Epidermal melanocyte (primary cell): Measurements from ENCODE around the gene UGT2B11.
"Not testable (repeated sequence)": the region's sequence is repeated elsewhere in the genome, so short reads cannot be mapped to it uniquely, and the experiment has no call there.

Experiments
- DNase-seq: peaks from one replicate; pipeline ENCODE4 v3.0.0; 2011; ENCODE audit warnings: low spot score; ENCODE audit not compliant: insufficient read length

Gene UGT2B11

DNA sequence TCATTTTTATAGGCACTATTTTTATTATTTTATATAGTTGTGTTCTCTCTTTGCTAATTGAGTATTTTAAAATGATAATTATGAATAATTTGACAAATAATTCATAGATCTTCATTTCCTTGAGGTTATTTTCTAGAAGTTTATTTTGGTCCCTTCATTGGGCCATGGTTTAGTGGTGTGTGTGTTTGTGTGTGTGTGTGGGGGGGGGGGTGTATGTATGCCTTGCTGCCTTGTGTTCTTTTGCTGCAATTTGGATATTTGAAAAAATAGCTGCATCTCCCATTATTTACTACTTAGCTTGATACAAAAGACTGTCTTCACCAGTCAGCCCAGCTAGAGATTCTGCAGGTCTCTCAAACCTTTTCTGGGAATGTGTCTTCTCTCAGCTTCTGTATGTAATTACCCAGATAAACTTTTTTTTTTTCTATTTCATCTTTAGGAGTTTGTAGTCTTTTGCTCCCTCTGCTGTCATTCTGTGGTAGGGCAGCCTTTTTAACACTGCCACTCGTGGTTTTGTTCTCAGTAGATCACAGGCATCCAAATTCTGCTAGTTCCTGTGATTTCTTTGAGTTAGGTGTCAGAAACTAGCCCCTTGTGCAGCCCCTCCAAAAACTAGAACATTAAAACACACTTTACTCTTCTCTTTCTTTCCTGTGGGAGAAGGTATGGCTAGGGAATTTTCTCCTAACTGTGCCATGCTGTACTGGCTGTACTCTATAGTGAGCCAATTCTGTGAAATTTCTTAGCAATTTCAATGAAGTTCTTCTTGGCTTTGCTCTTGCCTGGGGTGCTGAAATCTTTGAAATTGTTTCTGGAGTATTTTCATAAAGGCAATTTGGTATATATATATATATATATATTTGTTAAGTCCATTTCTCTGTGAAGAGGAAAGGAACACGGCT, 44.1 kb downstream of the UGT2B11 start:
- DNase-seq = not testable (repeated sequence)

DNA sequence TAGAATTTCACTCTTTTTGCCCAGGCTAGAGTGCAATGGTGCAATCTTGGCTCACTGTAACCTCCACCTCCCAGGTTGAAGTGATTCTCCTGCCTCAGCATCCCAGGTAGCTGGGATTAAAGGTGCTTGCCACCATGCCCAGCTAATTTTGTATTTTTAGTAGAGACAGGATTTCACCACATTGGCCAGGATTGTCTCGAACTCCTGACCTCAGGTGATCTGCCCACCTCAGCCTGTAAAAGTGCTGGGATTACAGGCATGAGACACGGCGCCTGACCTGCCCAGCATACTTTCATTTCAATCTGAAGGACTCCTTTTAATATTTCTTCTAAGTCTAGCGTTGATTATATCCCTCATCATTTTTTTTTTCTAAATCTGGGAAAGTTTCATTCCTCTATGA, 45.4 kb downstream of the UGT2B11 start:
- not testable (repeated sequence) for DNase-seq

DNA sequence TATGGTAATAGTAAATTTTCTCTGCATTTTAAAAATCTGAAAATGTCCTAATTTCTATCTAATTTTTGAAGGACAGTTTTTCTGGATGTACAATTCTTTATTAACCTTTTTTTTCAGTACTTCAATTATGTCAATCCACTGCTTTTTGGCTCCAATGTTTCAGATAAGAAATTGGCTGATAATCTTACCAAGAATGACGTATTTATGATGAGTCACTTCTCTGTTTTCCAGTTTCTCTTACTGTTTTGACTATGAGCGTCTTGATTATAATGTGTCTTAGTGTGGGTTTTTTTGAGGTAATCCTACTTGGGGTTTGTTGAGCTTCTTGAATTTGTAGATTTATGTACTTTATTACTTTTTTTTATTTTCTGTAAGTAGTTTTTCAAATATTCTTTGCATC, 47.2 kb downstream of the UGT2B11 start:
- no peak for DNase-seq

DNA sequence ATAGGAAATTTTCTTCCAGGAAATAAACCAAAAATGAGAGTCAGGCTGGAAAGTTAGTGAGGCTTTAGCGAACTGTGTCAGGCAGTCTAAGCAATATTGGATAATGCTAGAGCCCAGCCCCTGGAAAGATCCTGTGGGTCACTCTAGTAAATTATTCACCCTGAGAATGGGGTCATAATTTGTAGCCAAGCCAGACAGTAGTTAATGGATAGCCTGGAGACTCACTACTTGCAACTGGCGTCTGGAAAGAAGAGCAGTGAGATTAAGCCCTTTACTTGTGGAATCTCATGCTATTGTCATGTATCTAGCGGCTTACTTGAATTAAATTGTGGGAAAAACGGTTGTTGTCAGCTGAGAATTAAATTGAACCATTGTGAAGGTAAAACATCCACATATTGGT, 48.2 kb downstream of the UGT2B11 start:
- not testable (repeated sequence) for DNase-seq

DNA sequence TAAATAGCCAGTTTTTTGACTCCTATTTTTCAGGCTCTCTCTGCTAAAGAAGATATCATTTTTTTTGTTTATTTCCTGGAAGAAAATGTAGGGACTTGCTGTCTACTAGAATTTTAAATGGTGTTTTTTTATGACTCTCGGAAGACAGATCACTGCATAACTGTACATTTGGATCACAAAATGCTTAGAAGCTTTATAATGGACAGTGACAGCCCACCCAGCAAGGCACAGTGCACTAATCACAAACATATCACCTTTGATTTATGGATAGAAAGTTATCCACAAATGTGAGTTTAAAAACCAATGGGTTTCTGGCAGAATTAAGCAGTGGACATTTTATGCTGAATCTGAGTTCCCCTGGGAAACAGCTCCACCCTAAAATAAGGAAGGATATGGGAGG, 48.8 kb downstream of the UGT2B11 start:
- not testable (repeated sequence) for DNase-seq

DNA sequence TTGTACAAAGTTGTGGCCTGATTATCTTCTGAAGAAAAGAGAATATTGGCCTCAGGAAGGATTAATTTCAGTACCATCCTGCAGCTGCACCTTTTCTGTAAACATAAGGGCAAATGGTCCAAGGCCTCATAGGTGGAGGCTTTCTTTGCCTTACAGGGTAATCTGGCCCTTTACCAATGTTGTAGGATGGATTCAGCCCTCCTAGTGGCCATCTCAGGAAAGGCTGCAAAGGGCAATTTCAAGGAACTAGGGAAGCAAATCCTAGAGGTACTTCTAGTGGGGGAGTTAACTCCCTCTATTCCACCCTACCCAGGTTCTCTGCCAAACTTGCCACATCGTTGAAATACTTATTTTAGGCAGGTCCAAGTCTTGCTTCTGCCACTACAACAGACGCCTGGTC, 57.6 kb downstream of the UGT2B11 start:
- no peak for DNase-seq

DNA sequence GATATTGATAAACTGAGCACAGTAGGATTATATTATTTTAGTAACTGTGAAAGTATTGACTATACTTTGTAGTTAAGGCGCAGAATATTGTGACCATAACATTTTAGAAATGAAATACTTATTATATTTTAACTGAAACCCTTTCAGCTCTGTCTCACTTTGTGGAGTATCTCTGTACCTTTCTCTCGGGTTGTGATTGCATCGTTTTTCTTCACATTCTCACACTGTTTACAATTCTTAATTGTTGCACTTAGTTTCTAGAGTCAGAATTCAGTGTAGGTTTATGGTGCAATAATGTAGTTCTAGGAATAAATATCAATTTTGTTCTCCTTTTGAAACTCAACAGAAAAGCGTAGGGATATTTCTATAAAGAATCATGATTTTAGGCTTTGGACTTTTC, 60.5 kb downstream of the UGT2B11 start:
- DNase-seq = no peak
